ENCODE data around the gene MIEN1.
A peak's percentile ranks its signal among the peaks of the same experiment; 100 is the strongest.
"Not testable (repeated sequence)": the region's sequence is repeated elsewhere in the genome, so short reads cannot be mapped to it uniquely, and the experiment has no call there.

Gene MIEN1

GRCh38 chr17:39714234-39714633, 16.1 kb downstream of the MIEN1 start:
- DNase-seq: no peak

- DNase-seq: no peak
These were observed 18.5 kb downstream of the MIEN1 start for GRCh38 chr17:39711851-39712250.

- DNase-seq: not testable (repeated sequence)
These were observed 19.3 kb downstream of the MIEN1 start for GRCh38 chr17:39711071-39711470.

- peak; percentile 37 for DNase-seq
These were observed 20.1 kb downstream of the MIEN1 start for GRCh38 chr17:39709998-39710964.

- no peak for DNase-seq
These were observed 20.9 kb downstream of the MIEN1 start for GRCh38 chr17:39709319-39709997.

GRCh38 chr17:39706921-39707337, 23.4 kb downstream of the MIEN1 start:
- no peak for DNase-seq

- DNase-seq: no peak
These were observed 23.9 kb downstream of the MIEN1 start for GRCh38 chr17:39706383-39706782.

GRCh38 chr17:39705786-39706348, 24.5 kb downstream of the MIEN1 start:
- no peak for DNase-seq

GRCh38 chr17:39704821-39705551, 25.3 kb downstream of the MIEN1 start:
- DNase-seq: no peak

GRCh38 chr17:39703913-39704312, 26.4 kb downstream of the MIEN1 start:
- no peak for DNase-seq

GRCh38 chr17:39702901-39703893, 27.1 kb downstream of the MIEN1 start:
- DNase-seq: no peak

- no peak for DNase-seq
These were observed 28.4 kb downstream of the MIEN1 start for GRCh38 chr17:39701784-39702422.

GRCh38 chr17:39701012-39701783, 29.1 kb downstream of the MIEN1 start:
- no peak for DNase-seq

GRCh38 chr17:39700148-39700987, 30.0 kb downstream of the MIEN1 start:
- DNase-seq: no peak

- no peak for DNase-seq
These were observed 30.5 kb downstream of the MIEN1 start, which contains the start of gene ERBB2 for GRCh38 chr17:39699818-39700147. Gene ERBB2 (plus strand): TSS chr17:39700064. CDS start chr17:39700239, 175 bp downstream.

- not testable (repeated sequence) for DNase-seq
These were observed 31.0 kb downstream of the MIEN1 start for GRCh38 chr17:39699157-39699817.

GRCh38 chr17:39697961-39698360, 32.4 kb downstream of the MIEN1 start:
- DNase-seq: no peak

GRCh38 chr17:39696731-39697130, 33.6 kb downstream of the MIEN1 start:
- DNase-seq: no peak

- no peak for DNase-seq
These were observed 35.2 kb downstream of the MIEN1 start for GRCh38 chr17:39695089-39695474.

All from NCI-H1694 treated with DMSO at 0.1 percent for 48 hours (cell line).